GM19328 (cell line): ENCODE measurements around the gene FTSJ3.
A peak's percentile ranks its signal among the peaks of the same experiment; 100 is the strongest.
"Not testable (repeated sequence)": the region's sequence is repeated elsewhere in the genome, so short reads cannot be mapped to it uniquely, and the experiment has no call there.

ENCODE experiments used
- ATAC-seq: cut with Tn5 transposase; IDR thresholded peaks from one replicate; pipeline ENCODE4 v1.9.1; 2021; ENCODE audit warnings: mild to moderate bottlenecking, moderate library complexity; ENCODE audit not compliant: unreplicated experiment

The FTSJ3 gene

DNA sequence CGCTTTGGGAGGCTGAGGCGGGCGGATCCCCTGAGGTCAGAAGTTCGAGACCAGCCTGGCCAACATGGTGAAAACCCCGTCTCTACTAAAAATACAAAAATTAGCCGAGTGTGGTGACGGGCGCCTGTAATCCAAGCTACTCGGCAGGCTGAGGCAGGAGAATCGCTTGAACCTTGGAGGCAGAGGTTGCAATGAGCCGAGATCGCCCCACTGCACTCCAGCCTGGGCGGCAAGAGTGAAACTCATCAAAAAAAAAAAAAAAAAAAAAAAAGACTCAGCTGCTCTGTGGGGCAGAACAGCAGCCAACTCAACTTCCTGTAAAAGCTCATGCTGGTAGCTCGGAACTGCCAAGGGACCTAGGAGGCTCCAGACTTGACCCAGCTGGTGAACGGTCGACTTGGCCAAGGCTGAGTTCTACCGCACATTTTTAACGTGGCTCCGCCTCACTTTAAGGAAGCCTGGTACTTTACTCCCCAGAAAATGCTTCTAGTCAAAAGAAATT lies 16.0 kb upstream of the FTSJ3 start:
- ATAC-seq: not testable (repeated sequence)

DNA sequence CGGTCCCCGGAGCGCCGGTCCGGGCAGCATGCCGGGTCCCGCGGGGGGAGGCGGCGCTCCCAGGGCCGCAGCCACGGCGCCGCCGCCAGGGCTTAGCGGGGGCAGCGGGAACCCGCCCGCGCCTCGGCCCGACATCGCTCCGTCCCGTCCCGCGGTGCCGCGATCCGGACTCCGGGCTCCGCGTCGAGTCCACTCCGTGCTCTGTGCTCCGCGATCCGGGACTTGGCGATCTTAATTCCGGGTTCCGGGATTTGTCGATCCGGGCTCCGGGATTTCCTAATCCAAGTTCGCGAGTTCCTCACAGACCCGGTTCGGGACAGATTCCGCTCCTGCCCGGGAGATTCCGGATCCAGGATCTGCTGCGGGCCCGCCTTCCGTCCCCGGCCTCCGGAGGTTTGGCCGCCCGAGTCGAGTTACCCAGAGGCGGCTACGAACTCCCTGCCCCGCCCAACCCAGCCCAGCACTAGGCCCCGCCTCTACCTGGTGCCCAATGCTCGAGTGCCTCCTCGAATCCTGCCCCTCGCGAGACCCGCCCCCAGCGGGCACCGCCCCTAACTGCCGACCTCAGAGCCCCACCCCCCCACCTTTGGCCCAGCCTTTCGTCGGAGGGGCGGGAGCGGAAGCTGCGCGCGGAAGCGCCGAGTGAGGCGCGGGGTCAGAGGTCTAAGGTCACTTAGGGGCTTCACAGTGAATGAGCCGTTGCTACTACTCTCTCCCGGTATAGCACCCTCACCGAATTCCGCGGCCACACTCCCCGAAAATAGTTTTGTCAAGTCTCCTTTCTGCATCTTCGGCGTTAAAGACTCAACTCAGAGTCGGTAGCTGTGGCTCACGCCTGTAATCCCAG lies 15.3 kb upstream of the FTSJ3 start, which contains the start of gene SMARCD2:
Gene SMARCD2, minus strand, starts transcription at position 146 of the 847 bp plus-strand sequence. Its CDS starts 11 bp downstream, at position 135.
- peak; percentile 73 for ATAC-seq

DNA sequence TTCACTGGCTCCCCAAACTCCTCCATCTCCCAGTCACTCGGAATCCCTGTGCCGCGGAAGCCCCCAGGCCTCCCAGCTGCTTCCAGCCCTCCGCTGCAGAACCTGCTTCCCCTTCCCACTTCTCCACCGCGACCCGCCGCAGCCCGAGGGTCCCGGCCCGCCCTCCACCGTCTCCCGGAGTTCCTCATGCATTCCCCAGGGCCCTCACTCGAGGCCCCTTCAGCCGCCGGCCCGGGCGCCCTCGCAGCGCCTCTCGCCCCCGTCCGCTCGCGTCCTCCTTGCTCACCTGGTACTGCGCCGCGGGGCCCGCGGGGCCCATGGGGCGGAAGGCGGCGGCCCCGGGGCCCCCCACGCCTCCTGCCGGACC lies 14.7 kb upstream of the FTSJ3 start:
- ATAC-seq: peak; percentile 25

DNA sequence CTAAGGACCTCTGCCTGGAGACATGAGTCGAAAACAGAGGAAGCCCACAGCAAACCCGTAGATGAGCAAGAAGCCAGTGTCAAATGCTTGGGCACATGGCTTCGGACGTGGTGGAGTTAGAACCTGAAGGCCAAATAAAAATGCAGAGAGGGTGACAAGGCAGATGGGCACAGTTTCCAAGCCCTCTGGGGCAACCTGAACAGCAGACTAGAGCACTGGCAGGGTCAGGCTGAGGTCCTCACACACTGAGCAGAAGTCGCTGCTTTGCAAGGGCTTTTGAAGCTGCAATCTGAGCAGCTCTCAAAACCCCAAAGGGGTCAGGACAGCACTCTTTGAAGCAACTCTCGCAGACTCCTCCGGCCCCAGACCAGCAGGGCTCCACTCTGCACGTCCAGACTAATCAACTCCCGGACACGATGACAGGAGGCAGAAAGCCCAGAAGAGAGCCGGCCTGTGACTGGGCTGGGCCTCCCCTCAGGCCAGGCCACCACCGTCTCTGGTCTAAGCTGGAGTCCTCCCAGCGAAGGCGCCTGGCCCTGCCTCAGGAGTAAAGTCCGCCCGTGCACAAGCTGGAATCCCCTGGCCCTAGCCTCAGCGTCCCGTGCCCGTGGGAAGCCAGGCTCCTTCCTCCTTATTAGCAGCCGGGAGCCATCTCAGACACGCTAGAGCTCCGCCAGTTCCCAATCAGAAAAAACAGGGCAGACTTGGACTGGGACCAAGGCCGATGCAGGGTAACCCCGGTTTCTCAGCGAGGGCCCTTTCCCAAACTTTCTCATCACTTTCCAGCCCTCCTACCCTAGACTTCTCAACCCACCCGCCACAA lies 14.1 kb upstream of the FTSJ3 start:
- ATAC-seq: no peak

DNA sequence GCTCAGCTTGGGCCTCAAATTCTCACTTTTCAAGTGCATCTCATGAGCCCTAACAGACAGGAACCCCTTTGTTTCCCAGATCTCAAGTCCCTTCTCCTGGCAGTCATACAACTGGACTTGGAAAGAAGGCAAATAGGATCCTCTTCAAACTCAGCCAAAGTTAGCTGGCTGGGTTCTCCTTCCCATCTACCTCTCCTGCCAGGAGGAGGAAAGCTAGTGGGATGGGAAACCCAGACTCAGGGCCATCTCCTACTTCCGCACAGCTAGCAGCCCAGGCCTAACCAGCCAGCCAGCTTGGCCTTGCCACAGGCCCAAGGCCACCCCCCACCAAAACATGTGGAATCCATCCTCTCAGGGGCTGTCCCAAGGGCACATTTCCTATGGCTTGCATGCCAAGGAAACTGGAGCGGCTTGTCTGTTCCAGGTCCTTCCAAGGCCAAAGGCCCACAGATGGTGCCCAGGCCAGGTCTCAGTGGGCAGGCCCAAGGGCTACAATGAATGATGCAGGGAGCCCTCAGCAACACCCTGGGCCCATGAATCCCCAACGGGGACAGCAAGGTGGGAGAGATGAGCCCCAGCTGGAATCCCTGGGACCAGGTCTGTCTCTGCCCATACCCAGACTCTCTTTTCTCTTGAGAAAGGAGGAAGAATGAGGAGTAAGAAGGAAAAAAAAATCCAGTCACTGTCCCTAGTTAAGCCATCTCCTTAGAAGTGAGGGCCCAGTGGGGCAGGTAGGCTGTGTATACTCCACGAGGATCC lies 13.3 kb upstream of the FTSJ3 start:
- no peak for ATAC-seq

DNA sequence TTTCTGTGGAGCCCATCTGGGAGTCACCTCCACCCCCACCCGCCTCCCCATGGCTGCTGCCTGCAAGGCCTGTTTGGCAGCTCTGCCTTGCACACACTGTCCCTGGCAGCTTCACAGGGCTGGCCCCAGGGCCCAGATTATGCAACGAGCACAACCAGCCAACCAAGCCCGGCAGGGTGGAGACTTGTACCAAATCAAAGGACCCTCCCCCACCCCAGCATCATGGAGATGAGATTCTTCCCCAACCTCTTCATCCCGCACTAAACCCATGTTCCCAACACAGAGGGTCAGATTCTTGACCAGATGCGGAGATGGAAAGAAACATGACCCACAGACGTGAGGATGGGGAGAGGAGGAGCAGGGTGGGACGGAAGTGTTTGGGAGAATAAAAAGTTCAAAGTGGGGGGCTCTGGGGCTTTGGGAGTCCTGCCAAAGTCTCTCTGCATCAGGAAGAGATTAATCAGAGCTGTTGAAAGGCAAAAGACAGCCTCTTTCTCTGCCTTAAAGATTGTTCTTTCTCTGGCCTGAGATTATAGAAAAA lies 11.2 kb upstream of the FTSJ3 start:
- ATAC-seq: no peak

DNA sequence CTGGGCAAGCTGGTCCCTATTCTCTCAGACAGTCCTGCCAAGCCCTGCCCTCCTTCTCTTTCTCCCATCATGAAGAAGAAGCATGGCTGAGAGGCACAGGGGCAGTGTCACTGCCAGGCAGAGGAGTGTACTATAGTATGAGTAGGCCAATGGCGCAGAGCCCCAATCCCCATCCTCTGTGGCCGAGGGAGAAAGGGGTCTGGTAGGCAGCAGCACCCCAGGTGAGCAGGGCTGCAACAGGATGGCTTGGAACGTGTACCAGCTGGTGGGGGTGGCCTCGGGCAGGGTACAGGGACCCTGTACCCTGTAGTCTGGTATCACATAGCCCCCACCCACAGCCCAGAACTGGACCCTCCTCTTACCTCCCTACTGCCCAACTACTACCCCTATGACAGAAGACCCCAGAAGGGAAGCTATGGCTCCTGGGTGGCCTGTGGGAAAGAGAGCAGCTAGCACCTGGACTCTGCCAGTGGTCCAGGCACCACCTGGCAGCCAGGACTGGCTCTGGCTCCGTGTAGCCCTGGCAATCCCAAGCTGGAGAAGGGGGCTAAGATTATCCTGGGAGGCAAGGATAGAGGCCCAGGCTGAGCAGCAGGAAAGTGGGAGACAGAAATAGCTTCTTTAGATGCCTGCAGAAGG lies 10.6 kb upstream of the FTSJ3 start:
- ATAC-seq: no peak

DNA sequence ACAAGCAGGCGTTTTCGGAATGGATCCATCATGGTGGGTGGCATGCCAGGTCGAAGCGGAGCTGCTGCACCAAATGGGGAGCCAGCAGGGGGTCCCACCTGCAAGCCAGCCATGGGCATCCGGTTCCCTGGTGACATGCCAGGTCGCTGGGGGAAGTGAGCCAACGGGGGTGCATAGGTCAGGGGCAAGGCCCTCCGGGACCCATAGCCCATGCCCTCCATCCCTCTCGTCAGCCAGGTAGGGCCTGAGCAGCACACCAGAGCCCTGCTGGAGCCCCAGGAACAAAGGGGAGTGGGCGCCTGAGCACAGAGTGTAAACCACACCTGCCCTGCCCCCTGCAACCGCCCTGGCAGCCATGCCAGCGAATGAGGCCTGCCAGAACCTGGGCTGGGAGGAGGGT lies 10.0 kb upstream of the FTSJ3 start:
- ATAC-seq: no peak

DNA sequence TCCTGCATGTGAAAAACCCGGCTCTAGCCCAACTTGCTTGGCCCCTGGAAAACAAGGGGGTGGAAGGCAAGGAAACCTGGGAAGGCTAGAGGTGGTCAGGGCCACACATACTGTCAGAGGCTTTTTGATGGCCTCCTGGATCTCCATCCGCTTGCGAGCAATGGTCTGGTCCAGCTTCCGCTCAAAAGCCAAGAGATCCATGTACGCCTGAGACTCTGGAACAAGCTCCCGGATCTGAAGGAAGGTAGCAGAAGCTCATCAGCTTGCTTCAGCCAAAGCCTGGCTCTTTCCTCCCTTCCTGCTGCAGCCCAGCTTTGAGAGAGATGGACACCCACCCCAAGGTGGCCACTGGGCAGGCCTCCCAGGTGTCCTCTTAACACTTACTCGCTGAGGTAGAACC lies 9.3 kb upstream of the FTSJ3 start:
- no peak for ATAC-seq

DNA sequence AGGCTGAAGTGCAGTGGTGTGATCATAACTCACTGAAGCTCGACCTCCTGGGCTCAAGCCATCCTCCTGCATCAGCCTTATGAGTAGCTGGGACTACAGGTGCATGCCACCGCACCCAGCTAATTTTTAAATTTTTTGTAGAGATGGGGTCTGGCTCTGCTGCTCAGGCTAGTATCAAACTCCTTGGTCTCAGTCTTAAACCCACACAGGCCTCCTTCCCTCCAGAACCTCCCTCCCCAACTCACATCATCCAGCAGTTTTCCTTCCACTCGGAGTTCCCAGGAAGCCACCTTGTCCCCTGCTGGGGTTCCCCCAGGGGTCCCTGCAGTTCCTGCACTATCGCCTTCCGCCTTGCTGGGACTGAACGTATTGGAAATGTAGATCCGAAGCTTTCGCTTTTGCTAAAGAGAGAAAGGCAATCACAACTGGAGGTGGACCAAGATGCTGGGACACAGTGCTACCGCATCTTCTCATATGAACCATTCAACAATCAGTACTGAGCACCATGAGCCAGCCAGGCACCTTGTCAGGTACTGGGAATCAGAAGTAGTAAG lies 7.8 kb upstream of the FTSJ3 start:
- ATAC-seq: no peak

DNA sequence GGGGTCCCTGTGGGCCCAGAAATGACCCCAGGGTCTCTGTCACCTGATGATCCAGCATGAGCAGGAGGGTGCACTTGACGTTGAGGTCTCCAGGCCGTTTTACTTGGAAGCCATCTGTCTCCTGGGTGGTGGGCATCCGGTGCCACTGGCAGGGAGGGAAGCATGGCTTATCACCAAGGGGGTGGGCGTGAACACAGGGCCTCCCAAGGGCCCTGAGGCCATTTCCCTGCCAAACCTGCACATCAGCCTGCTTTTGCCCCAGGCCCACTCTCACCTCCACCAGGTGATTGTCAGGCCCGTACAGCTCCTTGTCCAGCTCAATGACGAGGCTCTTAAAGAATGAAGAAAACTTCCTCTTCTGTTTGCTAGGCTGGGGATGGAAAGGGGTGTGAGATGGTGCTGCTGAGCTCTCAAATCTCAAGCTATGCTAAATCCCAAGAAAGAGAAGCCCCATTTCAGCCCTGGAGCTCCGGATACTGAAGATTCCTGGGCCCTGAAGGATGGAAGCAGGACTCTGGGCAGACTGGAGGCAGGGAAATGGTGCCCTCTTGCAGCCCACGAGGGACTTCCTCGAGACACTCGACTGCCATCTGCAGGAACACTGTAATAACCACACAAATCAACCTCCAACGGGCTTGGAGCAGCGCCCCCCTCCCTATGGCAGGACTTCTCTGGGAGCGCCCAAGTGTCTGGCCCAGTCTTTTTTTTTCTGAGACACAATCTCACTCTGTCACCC lies 7.1 kb upstream of the FTSJ3 start:
- peak; percentile 53 for ATAC-seq

DNA sequence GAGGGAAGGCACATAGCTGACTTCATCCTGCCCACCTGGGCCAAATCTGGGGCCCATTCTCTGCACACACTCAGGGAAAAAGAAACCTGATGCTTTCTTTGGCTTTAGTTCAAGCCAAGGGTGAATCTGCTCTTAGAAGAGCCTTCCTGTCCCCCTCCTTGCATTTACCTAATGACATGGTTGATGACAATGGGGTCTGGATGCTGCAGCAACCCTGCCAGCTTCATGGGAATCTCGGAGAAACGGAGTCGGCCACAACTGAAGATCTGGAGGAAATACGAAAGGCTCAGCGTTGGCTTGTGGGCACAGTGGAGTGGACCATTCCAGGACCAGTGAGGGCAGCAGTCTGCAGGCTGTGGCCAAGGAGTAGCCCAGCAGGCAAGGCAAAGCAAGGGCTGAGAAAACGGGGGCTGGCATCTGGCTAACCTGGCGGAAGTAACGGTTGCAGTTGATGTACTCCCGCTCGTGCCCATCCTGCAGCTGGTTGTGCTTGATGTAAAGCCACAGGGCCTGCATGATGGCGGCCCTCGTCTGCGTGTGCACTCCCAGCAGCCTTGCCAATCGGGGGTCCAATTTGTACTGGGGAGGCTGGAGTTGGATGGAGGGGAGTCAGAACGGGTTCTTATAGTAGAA lies 6.4 kb upstream of the FTSJ3 start:
- ATAC-seq: no peak

DNA sequence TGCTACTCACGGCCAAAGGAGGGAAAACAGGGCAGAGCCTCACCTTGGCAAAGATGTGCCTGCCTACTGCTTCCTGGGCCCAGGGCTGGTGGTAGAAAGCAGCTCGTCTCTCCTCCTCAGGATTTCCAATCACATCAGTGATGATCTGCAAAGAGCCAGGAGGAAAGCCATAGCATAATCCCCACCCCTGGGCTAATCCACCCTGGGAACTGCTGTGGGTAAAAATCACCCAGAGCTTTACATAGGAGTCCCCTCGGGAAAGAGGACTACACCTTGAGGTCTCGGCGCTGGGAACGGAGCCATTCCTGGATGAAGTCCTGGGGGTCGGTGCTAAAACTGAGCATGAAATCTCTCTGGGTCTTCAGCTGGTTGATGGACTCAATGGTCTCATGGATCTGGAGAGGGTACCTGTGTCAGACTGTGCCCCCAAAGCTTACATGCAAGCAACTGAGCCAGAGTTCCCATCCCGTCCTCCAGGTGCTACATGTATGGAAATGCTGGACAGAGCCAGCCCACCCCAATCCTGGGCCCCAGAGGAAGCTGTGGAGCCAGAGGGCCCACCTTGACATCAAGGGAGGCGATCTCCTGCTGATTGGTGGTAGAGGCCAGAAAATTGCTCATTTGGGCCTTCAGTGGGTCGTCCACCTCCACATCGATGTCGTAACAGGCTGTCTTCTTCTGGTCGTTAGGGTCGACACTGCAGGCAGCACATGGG lies 5.7 kb upstream of the FTSJ3 start:
- no peak for ATAC-seq

DNA sequence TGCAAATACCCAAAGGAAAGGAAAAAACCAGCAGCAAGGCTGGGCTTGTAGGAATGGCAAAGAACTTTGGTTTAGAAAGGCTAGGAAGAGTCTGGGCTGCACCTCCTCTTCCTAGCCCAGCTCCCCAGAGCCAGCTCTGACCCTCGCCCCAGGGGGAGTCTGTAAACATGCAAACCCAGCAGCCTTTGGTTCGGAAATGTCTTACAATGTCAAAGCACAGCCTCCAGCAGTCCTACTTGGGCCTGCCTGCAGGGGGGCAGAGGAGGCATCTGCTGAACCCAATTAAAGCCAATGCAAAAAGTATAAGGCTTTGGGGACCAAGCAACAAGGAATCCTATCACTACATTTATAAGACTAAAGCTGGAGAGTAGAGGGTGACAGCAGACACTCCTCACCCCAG lies 5.0 kb upstream of the FTSJ3 start:
- ATAC-seq: no peak

DNA sequence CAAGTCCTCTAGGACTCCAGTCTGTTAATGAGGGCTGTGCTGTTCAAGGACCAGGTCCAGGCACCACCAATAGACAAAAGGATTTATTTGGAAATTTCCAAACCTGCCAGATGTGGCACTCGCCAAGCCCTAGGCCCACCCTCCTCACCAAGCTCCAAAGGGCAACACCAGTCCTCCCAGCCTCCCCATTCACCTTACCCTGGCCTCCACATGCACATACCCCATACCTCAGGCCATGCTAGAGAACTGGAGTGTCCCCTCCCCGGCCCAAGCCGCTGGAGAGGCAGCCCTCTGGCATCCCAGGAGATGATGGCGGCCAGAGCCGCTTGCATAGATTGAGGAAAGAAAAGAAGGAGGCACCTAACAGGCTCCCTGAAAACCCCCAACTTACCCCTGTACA lies 4.6 kb upstream of the FTSJ3 start:
- no peak for ATAC-seq

DNA sequence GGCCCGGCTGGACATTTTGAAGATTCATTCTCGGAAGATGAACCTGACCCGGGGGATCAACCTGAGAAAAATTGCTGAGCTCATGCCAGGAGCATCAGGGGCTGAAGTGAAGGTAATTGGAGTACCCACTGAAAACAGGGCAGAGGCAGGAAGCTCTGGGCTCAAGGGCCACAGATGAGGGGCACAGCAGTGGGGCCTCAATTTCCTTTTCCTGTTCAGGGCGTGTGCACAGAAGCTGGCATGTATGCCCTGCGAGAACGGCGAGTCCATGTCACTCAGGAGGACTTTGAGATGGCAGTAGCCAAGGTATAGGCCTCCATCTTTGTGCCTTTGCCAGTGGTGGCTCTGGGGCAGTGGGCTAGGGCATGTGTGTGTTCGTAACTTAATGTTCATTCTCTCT lies 4.0 kb upstream of the FTSJ3 start:
- no peak for ATAC-seq

DNA sequence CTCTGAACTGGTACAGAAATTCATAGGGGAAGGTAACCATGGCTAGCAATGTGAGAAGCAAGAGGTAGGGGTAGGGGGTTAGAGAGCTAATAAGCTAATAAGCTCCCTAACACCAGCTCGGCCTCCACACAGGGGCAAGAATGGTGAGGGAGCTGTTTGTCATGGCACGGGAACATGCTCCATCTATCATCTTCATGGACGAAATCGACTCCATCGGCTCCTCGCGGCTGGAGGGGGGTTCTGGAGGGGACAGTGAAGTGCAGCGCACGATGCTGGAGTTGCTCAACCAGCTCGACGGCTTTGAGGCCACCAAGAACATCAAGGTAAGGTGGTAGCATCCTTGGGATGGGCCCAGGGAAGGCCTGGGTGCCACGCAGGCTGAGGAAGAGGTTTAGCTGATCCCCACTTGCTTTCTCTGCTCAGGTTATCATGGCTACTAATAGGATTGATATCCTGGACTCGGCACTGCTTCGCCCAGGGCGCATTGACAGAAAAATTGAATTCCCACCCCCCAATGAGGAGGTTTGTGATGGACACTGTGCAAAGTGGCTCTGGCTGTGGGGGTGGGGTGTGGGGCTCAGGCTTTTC lies 3.5 kb upstream of the FTSJ3 start:
- no peak for ATAC-seq

DNA sequence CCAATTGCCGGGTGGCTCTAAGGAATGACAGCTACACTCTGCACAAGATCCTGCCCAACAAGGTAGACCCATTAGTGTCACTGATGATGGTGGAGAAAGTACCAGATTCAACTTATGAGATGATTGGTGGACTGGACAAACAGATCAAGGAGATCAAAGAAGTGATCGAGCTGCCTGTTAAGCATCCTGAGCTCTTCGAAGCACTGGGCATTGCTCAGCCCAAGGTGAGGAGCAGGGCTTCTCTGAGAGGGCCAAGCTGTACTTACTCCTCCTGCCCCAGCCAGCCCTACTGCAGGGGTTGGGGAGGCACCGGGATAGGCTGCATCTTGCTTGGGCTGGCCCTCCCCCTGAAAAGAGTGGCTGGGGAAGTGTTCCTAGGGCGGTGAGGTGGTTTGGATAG lies 2.8 kb upstream of the FTSJ3 start:
- ATAC-seq: no peak
